ENCODE measurements around the gene FOXL3.

DNA sequence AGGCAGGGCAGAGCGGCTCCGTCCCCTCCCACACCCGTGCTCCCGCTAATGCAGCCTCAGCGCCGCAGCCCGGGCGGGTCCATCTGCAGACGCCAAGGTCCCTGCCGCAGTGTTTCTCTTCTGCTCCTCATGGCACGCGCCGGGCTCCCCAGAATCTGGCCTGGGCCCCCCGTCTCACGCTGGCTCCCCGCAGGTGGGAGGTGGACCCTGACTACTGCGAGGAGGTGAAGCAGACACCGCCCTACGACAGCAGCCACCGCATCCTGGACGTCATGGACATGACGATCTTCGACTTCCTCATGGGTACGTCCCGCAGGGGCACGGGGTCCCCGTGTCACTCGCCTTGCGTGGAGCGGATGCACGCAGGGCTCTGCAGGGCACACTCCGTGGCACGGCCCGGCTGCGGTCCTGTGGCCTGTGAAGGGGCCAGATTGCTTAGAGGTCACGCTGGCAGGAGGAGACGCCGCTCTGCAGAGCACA lies 33.5 kb upstream of the FOXL3 start:
- TF ChIP-seq, protein P1, sequence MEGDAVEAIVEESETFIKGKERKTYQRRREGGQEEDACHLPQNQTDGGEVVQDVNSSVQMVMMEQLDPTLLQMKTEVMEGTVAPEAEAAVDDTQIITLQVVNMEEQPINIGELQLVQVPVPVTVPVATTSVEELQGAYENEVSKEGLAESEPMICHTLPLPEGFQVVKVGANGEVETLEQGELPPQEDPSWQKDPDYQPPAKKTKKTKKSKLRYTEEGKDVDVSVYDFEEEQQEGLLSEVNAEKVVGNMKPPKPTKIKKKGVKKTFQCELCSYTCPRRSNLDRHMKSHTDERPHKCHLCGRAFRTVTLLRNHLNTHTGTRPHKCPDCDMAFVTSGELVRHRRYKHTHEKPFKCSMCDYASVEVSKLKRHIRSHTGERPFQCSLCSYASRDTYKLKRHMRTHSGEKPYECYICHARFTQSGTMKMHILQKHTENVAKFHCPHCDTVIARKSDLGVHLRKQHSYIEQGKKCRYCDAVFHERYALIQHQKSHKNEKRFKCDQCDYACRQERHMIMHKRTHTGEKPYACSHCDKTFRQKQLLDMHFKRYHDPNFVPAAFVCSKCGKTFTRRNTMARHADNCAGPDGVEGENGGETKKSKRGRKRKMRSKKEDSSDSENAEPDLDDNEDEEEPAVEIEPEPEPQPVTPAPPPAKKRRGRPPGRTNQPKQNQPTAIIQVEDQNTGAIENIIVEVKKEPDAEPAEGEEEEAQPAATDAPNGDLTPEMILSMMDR (IDR thresholded peaks at IDR 0.05; ENCODE audit: insufficient read depth, low read length, poor library complexity, severe bottlenecking): no peak
- TF ChIP-seq EZH2phosphoT487 (conservative IDR thresholded peaks at IDR 0.05; ENCODE audit: low read length): no peak

Measured in SU-DHL-6 (cell line).